GM19239 (cell line): ENCODE measurements around the gene EYA2.

ENCODE experiments used
- DNase-seq: peaks from one replicate; pipeline ENCODE4 v3.0.0; 2011; ENCODE audit warnings: low spot score; ENCODE audit not compliant: insufficient read length
- FAIRE-seq: peaks from 2 replicates; lab custom pipeline; 2011; peaks lifted over from hg19 to GRCh38; lab: Jason Lieb, UNC

Gene EYA2

GRCh38 chr20:47124181-47124717, 229.6 kb downstream of the EYA2 start:
- FAIRE-seq (no peak), DNase-seq (no peak)

GRCh38 chr20:47125508-47125757, 230.8 kb downstream of the EYA2 start:
- no peak for DNase-seq
- FAIRE-seq, result no peak

- DNase-seq, result no peak
- no peak for FAIRE-seq
Observed at GRCh38 chr20:47125758-47126591, 231.3 kb downstream of the EYA2 start.

GRCh38 chr20:47126709-47127108, 232.1 kb downstream of the EYA2 start:
- FAIRE-seq, result no peak

GRCh38 chr20:47127546-47127945, 232.9 kb downstream of the EYA2 start:
- DNase-seq, result no peak
- no peak for FAIRE-seq

More at GRCh38 chr20:47126709-47127108, 232.1 kb downstream of the EYA2 start:
- no peak for DNase-seq

- FAIRE-seq (no peak), DNase-seq (no peak)
Observed at GRCh38 chr20:47127999-47128398, 233.4 kb downstream of the EYA2 start.

GRCh38 chr20:47129306-47129705, 234.7 kb downstream of the EYA2 start:
- FAIRE-seq, result no peak

GRCh38 chr20:47133809-47134456, 239.3 kb downstream of the EYA2 start:
- no peak for FAIRE-seq

More at GRCh38 chr20:47129306-47129705, 234.7 kb downstream of the EYA2 start:
- no peak for DNase-seq

GRCh38 chr20:47136782-47137181, 242.1 kb downstream of the EYA2 start:
- no peak for FAIRE-seq

More at GRCh38 chr20:47133809-47134456, 239.3 kb downstream of the EYA2 start:
- DNase-seq, result no peak

GRCh38 chr20:47137231-47137870, 242.7 kb downstream of the EYA2 start:
- FAIRE-seq (no peak), DNase-seq (no peak)

More at GRCh38 chr20:47136782-47137181, 242.1 kb downstream of the EYA2 start:
- DNase-seq, result no peak

- FAIRE-seq, result no peak
Observed at GRCh38 chr20:47139934-47140535, 245.4 kb downstream of the EYA2 start.

GRCh38 chr20:47141350-47141921, 246.8 kb downstream of the EYA2 start:
- no peak for DNase-seq
- no peak for FAIRE-seq

More at GRCh38 chr20:47139934-47140535, 245.4 kb downstream of the EYA2 start:
- no peak for DNase-seq

GRCh38 chr20:47141941-47142773, 247.5 kb downstream of the EYA2 start:
- FAIRE-seq, result no peak

GRCh38 chr20:47142774-47143170, 248.1 kb downstream of the EYA2 start:
- DNase-seq (no peak), FAIRE-seq (no peak)

More at GRCh38 chr20:47141941-47142773, 247.5 kb downstream of the EYA2 start:
- DNase-seq, result no peak

- FAIRE-seq, result no peak
- DNase-seq, result no peak
Observed at GRCh38 chr20:47143657-47144056, 249.0 kb downstream of the EYA2 start.

GRCh38 chr20:47144463-47144862, 249.8 kb downstream of the EYA2 start:
- DNase-seq, result no peak
- FAIRE-seq, result no peak

- FAIRE-seq, result no peak
- DNase-seq, result no peak
Observed at GRCh38 chr20:47146686-47147085, 252.0 kb downstream of the EYA2 start.

GRCh38 chr20:47148059-47148458, 253.4 kb downstream of the EYA2 start:
- FAIRE-seq, result no peak
- no peak for DNase-seq

GRCh38 chr20:47149939-47150338, 255.3 kb downstream of the EYA2 start:
- FAIRE-seq (no peak), DNase-seq (no peak)
